PC-9 (cell line): ENCODE results near the gene PIK3IP1. TPM values are rescaled to one million over a fixed set of nuclear protein-coding genes. Genes with fewer than 3 reads are reported as not detected.

Experiments used
- BruUV-seq: library from RNA; stranded (reverse); fragments of 400-500 nt; replicated peaks from 2 replicates; lab custom pipeline; 2021; lab: Mats Ljungman, UMichigan
- CTCF ChIA-PET: fragments of 300-600 bp; sonication (Branson Sonifier 250); formaldehyde crosslinking; loops from one replicate; lab custom pipeline; 2022; ENCODE audit warnings: antibody characterized with exemption; lab: Charles Lee
- POLR2A ChIA-PET: fragments of 300-600 bp; sonication (Branson Sonifier 250); formaldehyde crosslinking; loops from one replicate; lab custom pipeline; 2022; ENCODE audit warnings: antibody characterized with exemption; ENCODE audit not compliant: unreplicated experiment; lab: Charles Lee
- DNase-seq, 2 experiments: peaks; one replicate each; pipeline versions ENCODE4 v3.0.0 to v3.0.0-alpha.2; 2015 to 2022; ENCODE audit warnings: mixed read lengths in 1 of 2
- H2AFZ ChIP-seq: fragments of 200-600 bp; sonication (generic); 2 replicates; pipeline ENCODE4 v1.8.1; 2017; ENCODE audit warnings: antibody characterized with exemption
- H3F3A ChIP-seq: fragments of 200-600 bp; sonication (generic); 2 replicates; pipeline ENCODE4 v1.8.1; 2017; ENCODE audit warnings: antibody characterized with exemption, mild to moderate bottlenecking, low read depth; ENCODE audit not compliant: insufficient read depth
- H3K27ac ChIP-seq: fragments of 200-600 bp; sonication (generic); 2 replicates; pipeline ENCODE4 v1.6.1; 2016; ENCODE audit warnings: mixed run types
- H3K27me3 ChIP-seq: fragments of 200-600 bp; sonication (generic); 2 replicates; pipeline ENCODE4 v1.6.1; 2016; ENCODE audit warnings: low read depth, mixed run types; ENCODE audit not compliant: insufficient read depth
- H3K36me3 ChIP-seq: fragments of 200-600 bp; sonication (generic); 2 replicates; pipeline ENCODE4 v1.6.1; 2016; ENCODE audit warnings: low read depth, mixed run types
- H3K4me1 ChIP-seq: fragments of 200-600 bp; sonication (generic); replicated peaks from 2 replicates; pipeline ENCODE4 v1.6.1; 2016; ENCODE audit warnings: mixed run types; ENCODE audit not compliant: insufficient read depth
- H3K4me2 ChIP-seq: fragments of 200-600 bp; sonication (generic); 2 replicates; pipeline ENCODE4 v1.6.1; 2017; ENCODE audit warnings: mixed run types
- H3K4me3 ChIP-seq: fragments of 200-600 bp; sonication (generic); 2 replicates; pipeline ENCODE4 v1.6.1; 2016; ENCODE audit warnings: mixed run types
- H3K79me2 ChIP-seq: fragments of 200-600 bp; sonication (generic); 2 replicates; pipeline ENCODE4 v1.6.1; 2017; ENCODE audit warnings: low read depth, mixed run types
- H3K9me2 ChIP-seq: fragments of 200-600 bp; sonication (generic); 2 replicates; pipeline ENCODE4 v1.8.1; 2017; ENCODE audit warnings: mild to moderate bottlenecking; ENCODE audit not compliant: insufficient read depth
- H3K9me3 ChIP-seq: fragments of 200-600 bp; sonication (generic); 2 replicates; pipeline ENCODE4 v1.8.1; 2016; ENCODE audit warnings: low read depth; ENCODE audit not compliant: insufficient read depth
- H4K20me1 ChIP-seq: fragments of 200-600 bp; sonication (generic); 2 replicates; pipeline ENCODE4 v1.8.1; 2017; ENCODE audit not compliant: insufficient read depth
- CTCF ChIP-seq: fragments of 200-600 bp; sonication (generic); conservative IDR thresholded peaks from 2 replicates; pipeline ENCODE4 v1.6.1; 2017; ENCODE audit warnings: mixed run types, antibody characterized with exemption, mild to moderate bottlenecking, moderate library complexity
- EZH2 ChIP-seq: fragments of 200-600 bp; sonication (generic); IDR thresholded peaks from 2 replicates; pipeline ENCODE4 v1.8.0; 2017; ENCODE audit warnings: antibody characterized with exemption, low read depth
- intact Hi-C: fragments of 100-400 bp; cut with micrococcal nuclease; formaldehyde crosslinking; loops from one replicate; pipeline ENCODE4 v1.10.0; 2022; ENCODE audit not compliant: unreplicated experiment
- total RNA-seq: library from RNA; stranded (reverse); gene quantifications from 2 replicates; pipeline ENCODE4 v1.2.3, GENCODE V29; 2021

The PIK3IP1 gene
- total RNA-seq, 1 experiment from 2014 or later = 15.7 TPM

GRCh38 chr22:31271485-31271884, 20.8 kb downstream of the PIK3IP1 start:
- H3K9me2 ChIP-seq = no peaks in the 10 kb centered on the region
- H3K4me1 ChIP-seq = peaks cover 50% of the 10 kb centered on the region
- intact Hi-C loops = no loop called here
- H2AFZ ChIP-seq = no peak overlapping the region
- CTCF ChIA-PET = interaction anchor here (0.6 to 0.8 kb wide), 2 partner anchors 22 to 363 kb away, joined by 3 read pairs; no protein-coding TSS in a partner anchor
- peak in 1 of 2 experiments; percentile 84 for DNase-seq
- POLR2A ChIA-PET = interaction anchor here (0.6 kb wide), 1 partner anchor 42 kb away, joined by 5 read pairs; no protein-coding TSS in a partner anchor
- no peak for TF ChIP-seq EZH2
- no peak for TF ChIP-seq CTCF
- H3K4me2 ChIP-seq = peak overlapping the region; percentile 20; the same call in 1 of the 2 replicates
- H3K9me3 ChIP-seq = no peaks in the 10 kb centered on the region
- no peaks in the 10 kb centered on the region for H3K27me3 ChIP-seq
- no peaks in the 10 kb centered on the region for H4K20me1 ChIP-seq
- BruUV-seq = no TSS peak
- H3F3A ChIP-seq = peaks cover 29% of the 10 kb centered on the region; the same call in 1 of the 2 replicates
- no peaks in the 10 kb centered on the region for H3K79me2 ChIP-seq
- no peaks in the 10 kb centered on the region for H3K36me3 ChIP-seq
- H3K27ac ChIP-seq = peak overlapping the region; percentile 50
- no peak overlapping the region for H3K4me3 ChIP-seq

- Histone ChIP-seq H3K27me3 (no peaks in the 10 kb centered on the region), H3K27ac (peak overlapping the region; percentile 50), H3F3A (peaks cover 28% of the 10 kb centered on the region; the same call in 1 of the 2 replicates), H3K4me3 (no peak overlapping the region), H3K9me2 (no peaks in the 10 kb centered on the region), H3K4me1 (peaks cover 48% of the 10 kb centered on the region), H3K36me3 (no peaks in the 10 kb centered on the region), H4K20me1 (no peaks in the 10 kb centered on the region), H3K9me3 (no peaks in the 10 kb centered on the region), H2AFZ (no peak overlapping the region), H3K79me2 (no peaks in the 10 kb centered on the region), H3K4me2 (peak overlapping the region; percentile 20; the same call in 1 of the 2 replicates)
- peak in 1 of 2 experiments; percentile 66 for DNase-seq
- BruUV-seq = no TSS peak
- POLR2A ChIA-PET = interaction anchor here (0.6 kb wide), 1 partner anchor 42 kb away, joined by 5 read pairs; no protein-coding TSS in a partner anchor
- no peak for TF ChIP-seq CTCF
- no peak for TF ChIP-seq EZH2
- CTCF ChIA-PET = interaction anchor here (0.5 to 1.0 kb wide), 3 partner anchors 22 to 58 kb away, joined by 3 to 4 read pairs (median 4); no protein-coding TSS in a partner anchor
- intact Hi-C loops = no loop called here
Observed at GRCh38 chr22:31271026-31271425, 21.3 kb downstream of the PIK3IP1 start.

GRCh38 chr22:31269892-31270579, 22.3 kb downstream of the PIK3IP1 start:
- no TSS peak for BruUV-seq
- no peaks in the 10 kb centered on the region for H3K79me2 ChIP-seq
- intact Hi-C loops = no loop called here
- no peaks in the 10 kb centered on the region for H4K20me1 ChIP-seq
- H3K27me3 ChIP-seq = no peaks in the 10 kb centered on the region
- H3K4me1 ChIP-seq = peaks cover 38% of the 10 kb centered on the region
- DNase-seq = peak in 1 of 2 experiments; percentile 63
- no peak for TF ChIP-seq CTCF
- TF ChIP-seq EZH2 = no peak
- ChIA-PET CTCF (interaction anchor here (0.8 to 1.2 kb wide), 3 partner anchors 16 to 62 kb away, joined by 4 to 6 read pairs (median 4); no protein-coding TSS in a partner anchor), POLR2A (interaction anchor here (0.6 to 1.1 kb wide), 3 partner anchors 16 to 26 kb away, joined by 4 to 6 read pairs (median 5); no protein-coding TSS in a partner anchor)
- no peak overlapping the region for H3K4me3 ChIP-seq
- peaks cover 18% of the 10 kb centered on the region; the same call in 1 of the 2 replicates for H3F3A ChIP-seq
- peak overlapping the region; percentile 15; the same call in 1 of the 2 replicates for H3K4me2 ChIP-seq
- H2AFZ ChIP-seq = no peak overlapping the region
- no peaks in the 10 kb centered on the region for H3K36me3 ChIP-seq
- H3K27ac ChIP-seq = peak overlapping the region; percentile 50
- H3K9me2 ChIP-seq = no peaks in the 10 kb centered on the region
- H3K9me3 ChIP-seq = no peaks in the 10 kb centered on the region
